ENCODE results near the gene EFCAB14.
"Not testable (repeated sequence)": the region's sequence is repeated elsewhere in the genome, so short reads cannot be mapped to it uniquely, and the experiment has no call there.

- TF ChIP-seq CTCF, POLR2A (IDR thresholded peaks at IDR 0.05): not testable (repeated sequence)
Measured at GRCh38 chr1:46651152-46651551, 67.8 kb downstream of the EFCAB14 start.

All from sigmoid colon (tissue), 3 donors.